NCI-H1694 treated with DMSO at 0.1 percent for 48 hours (cell line): ENCODE data around the gene MRPL17.
"Not testable (repeated sequence)": the region's sequence is repeated elsewhere in the genome, so short reads cannot be mapped to it uniquely, and the experiment has no call there.

ENCODE experiments used
- DNase-seq: peaks from one replicate; lab custom pipeline; 2025; lab: John Stamatoyannopoulos, UW

Gene MRPL17

GRCh38 chr11:6682936-6683861, at the start of gene MRPL17:
Gene MRPL17, minus strand, starts transcription at chr11:6683340. Its CDS starts 44 bp downstream, at chr11:6683296.
- peak; percentile 97 for DNase-seq

- no peak for DNase-seq
Observed at GRCh38 chr11:6727971-6728760, 45.0 kb upstream of the MRPL17 start.

DNA sequence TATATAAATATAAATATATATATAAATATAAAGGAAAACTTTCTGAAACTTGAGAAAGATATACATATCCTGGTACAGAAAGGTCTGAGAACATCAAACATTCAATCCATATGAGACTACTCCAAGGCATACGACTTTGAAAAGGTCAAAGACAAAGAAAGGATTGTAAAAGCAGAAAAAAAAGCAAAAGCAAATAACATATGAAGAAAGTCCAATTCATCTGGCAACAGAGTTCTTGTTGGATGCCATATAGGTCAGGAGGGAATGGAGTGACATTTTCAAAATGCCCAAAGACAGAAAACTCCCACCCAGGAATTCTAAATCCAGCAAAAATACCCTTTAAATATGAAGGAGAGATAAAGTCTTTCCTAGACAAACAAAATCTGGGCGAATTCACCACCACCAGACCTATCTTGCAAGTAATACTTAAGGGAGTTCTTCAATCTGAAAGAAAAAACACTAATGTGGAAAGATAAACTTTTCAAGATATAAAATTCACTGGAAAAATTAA, 42.3 kb upstream of the MRPL17 start:
- no peak for DNase-seq

GRCh38 chr11:6724013-6724412, 40.9 kb upstream of the MRPL17 start:
- DNase-seq, result no peak

- no peak for DNase-seq
Observed at GRCh38 chr11:6721343-6721742, 38.2 kb upstream of the MRPL17 start.

DNA sequence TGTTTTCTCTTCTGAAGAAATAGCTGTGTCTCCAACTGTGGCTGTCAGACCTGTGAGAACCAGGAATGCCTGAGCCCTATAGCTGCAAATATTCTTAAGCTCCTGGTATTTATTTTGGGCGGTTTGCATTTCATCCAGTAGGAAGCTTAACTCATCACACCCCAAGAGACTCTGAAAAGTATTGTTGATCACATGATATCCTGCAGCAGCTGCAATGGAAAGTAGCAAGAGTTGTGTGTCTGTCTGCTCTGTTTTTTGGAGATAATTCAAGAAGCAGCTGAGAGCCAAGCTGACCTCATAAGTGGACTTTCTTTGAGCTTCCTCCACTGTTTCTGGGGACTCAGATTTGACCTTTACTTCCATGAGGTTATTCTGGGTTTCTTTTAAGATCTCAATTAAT, 36.4 kb upstream of the MRPL17 start:
- DNase-seq, result no peak

GRCh38 chr11:6717426-6717825, 34.3 kb upstream of the MRPL17 start:
- no peak for DNase-seq

DNA sequence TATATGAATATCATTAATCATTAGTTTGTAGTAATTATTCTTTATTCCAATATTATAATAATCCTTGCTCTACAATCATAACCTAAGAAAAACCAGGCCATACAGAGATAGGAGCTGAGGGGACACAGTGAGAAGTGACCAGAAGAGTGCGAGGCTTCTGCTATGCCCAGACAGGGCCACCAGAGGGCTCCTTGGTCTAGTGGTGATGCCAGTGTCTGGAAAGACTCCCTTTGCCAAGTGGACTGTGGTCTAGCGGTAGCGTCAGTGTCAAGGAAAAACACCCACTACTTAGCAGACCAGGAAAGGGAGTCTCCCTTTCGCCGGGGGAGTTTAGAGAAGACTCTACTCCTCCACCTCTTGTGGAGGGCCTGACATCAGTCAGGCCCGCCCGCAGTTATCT, 28.4 kb upstream of the MRPL17 start:
- DNase-seq, result not testable (repeated sequence)

- DNase-seq, result no peak
Observed at GRCh38 chr11:6708876-6709275, 25.7 kb upstream of the MRPL17 start.

- DNase-seq, result peak; percentile 18
Observed at GRCh38 chr11:6705905-6706535, 22.9 kb upstream of the MRPL17 start.

DNA sequence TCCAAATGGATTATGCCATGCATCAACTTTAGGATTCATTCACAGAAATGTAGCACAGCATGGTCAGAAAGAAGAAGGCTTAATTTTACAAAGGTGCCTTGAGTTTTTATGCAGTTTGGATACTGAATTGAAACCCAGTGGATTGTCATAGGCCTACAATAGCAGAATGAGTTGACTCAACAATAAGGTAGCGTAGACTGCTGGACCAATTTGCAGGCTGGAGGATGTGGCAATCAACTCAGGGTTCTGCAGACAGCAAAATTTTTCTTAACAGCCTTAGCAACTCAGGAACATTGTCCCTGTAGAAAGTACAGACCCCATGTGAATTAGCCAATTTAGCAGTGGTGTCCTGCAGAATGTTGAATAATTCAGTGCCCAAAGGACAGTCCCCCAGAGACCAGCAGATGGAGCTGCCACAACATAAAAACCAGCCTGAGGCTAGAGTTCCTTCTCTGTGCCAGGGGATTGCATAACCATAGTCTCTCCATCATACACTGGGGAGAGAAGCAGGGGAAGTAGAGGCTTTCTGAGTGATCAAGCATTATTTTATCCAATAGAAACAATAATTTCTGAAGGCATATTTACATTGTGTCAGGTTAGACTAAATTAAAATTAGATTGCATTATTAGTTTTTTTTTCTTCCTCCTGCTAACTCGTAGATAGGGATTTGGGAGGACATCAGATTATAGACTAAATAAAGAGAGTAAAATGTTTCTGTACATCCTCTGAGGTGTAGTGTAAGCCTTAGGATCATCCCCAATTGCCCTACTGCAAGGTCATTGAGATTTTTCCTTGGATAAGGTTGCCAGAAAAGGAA, 20.3 kb upstream of the MRPL17 start:
- DNase-seq, result peak; percentile 9

DNA sequence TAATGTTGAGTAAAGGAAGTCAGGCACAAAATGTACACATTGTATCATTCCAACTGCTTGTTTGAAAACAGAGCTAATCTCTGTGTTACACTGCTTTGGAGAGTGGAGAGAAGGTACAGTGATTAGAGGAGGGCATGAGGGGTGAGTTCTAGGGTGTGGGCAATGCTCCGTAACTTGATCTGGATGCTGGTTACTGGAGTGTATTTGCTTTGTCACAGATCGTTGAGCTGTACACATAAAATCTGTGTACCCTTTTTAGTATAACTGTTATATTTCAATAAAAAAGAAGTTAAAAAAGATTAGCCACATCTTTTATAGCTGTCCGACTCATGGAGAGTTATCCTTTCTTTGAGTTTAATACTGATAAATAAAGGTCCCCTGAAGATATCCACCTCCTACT, 18.8 kb upstream of the MRPL17 start:
- not testable (repeated sequence) for DNase-seq

DNA sequence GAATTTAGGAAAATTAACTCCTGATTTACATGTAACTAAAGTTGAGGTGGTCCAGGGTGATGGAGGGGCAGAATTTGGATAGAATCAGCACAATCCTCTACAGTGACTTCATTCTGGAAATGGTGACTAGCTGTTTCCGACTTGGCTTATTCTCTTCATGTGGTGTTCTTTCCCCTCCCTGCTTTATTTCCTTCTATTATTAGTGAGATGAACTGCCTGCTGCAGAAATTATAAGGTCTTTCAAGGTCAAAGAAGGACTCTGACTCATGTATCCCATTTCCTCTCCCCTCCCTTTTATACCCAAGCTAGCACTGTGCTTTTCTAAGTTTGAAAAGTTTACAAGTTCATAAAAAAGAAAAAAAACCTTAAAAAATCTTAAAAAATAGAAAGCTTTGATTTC, 12.2 kb upstream of the MRPL17 start:
- DNase-seq, result no peak

GRCh38 chr11:6694229-6694535, 11.0 kb upstream of the MRPL17 start:
- no peak for DNase-seq

- DNase-seq, result no peak
Observed at GRCh38 chr11:6693342-6694228, 10.4 kb upstream of the MRPL17 start.

- DNase-seq, result no peak
Observed at GRCh38 chr11:6692128-6692527, 9.0 kb upstream of the MRPL17 start.

DNA sequence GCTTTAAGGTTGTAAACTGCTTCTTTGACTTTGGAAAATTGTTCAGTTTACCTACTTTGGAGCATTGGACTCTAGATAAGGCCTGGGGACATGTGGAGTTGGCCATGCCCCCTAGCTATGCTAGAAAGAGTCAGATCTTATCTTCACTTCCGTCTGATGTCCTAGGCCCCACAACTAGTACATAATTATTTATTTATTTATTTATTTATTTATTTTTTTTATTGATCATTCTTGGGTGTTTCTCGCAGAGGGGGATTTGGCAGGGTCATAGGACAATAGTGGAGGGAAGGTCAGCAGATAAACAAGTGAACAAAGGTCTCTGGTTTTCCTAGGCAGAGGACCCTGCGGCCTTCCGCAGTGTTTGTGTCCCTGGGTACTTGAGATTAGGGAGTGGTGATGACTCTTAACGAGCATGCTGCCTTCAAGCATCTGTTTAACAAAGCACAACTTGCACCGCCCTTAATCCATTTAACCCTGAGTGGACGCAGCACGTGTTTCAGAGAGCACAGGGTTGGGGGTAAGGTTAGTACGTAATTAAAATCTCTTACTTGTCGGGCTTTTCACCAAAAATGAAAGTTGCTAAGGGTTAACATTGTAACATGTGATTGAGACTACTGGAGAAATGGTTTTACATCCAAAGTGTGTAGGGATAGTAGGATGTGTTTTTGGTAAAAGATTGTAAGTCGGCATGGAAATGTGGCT, 7.4 kb upstream of the MRPL17 start:
- DNase-seq, result not testable (repeated sequence)

DNA sequence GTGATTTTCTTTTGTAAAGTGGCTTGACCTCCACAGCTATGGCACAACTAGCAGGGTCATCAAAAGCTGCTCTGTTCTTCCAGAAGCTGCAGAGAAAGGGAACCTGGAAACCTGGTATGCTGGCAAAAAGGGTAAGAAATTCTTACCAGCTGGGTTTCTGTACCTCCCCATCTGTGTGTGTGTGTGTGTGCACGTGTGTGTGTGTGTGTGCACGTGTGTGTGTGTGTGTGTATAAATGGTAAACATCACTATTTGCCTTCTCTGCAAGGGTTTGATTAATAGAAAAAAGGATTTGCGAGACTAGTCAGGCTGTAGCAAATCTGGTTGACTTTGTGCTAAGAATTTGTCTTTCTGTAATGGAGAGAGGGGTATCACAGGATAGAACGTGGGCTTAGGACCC, 4.7 kb upstream of the MRPL17 start:
- DNase-seq, result no peak

- DNase-seq, result no peak
Observed at GRCh38 chr11:6686006-6686405, 2.9 kb upstream of the MRPL17 start.

GRCh38 chr11:6684068-6684467, 928 bp upstream of the MRPL17 start:
- not testable (repeated sequence) for DNase-seq
